HG02759 (cell line): Measurements from ENCODE around the gene VIPR1.

Source experiments
- ATAC-seq: cut with Tn5 transposase; IDR thresholded peaks from one replicate; pipeline ENCODE4 v1.9.1; 2021; ENCODE audit warnings: mild to moderate bottlenecking, moderate library complexity; ENCODE audit not compliant: unreplicated experiment

VIPR1 gene

GRCh38 chr3:42493126-42493797, 9.2 kb upstream of the VIPR1 start:
- ATAC-seq: no peak

GRCh38 chr3:42493798-42494151, 8.7 kb upstream of the VIPR1 start:
- ATAC-seq: no peak

GRCh38 chr3:42495393-42495792, 7.0 kb upstream of the VIPR1 start:
- no peak for ATAC-seq

GRCh38 chr3:42497009-42497731, 5.3 kb upstream of the VIPR1 start:
- no peak for ATAC-seq

- no peak for ATAC-seq
Measured at GRCh38 chr3:42498034-42498433, 4.4 kb upstream of the VIPR1 start.

- no peak for ATAC-seq
Measured at GRCh38 chr3:42498791-42499477, 3.5 kb upstream of the VIPR1 start.

- no peak for ATAC-seq
Measured at GRCh38 chr3:42499478-42499871, 3.0 kb upstream of the VIPR1 start.

GRCh38 chr3:42500091-42500490, 2.4 kb upstream of the VIPR1 start:
- ATAC-seq: no peak

GRCh38 chr3:42500909-42501308, 1.5 kb upstream of the VIPR1 start:
- no peak for ATAC-seq

GRCh38 chr3:42501321-42501680, 1.1 kb upstream of the VIPR1 start:
- no peak for ATAC-seq

- ATAC-seq: peak; percentile 36
Measured at GRCh38 chr3:42501681-42502428, 588 bp upstream of the VIPR1 start.

- no peak for ATAC-seq
Measured at GRCh38 chr3:42503251-42503924, 945 bp downstream of the VIPR1 start.

- no peak for ATAC-seq
Measured at GRCh38 chr3:42503957-42504333, 1.5 kb downstream of the VIPR1 start.

- ATAC-seq: no peak
Measured at GRCh38 chr3:42504334-42505127, 2.1 kb downstream of the VIPR1 start.

- ATAC-seq: no peak
Measured at GRCh38 chr3:42505128-42505848, 2.8 kb downstream of the VIPR1 start.

- ATAC-seq: no peak
Measured at GRCh38 chr3:42505849-42506410, 3.5 kb downstream of the VIPR1 start.

- no peak for ATAC-seq
Measured at GRCh38 chr3:42507252-42507651, 4.8 kb downstream of the VIPR1 start.

- ATAC-seq: no peak
Measured at GRCh38 chr3:42507761-42508335, 5.4 kb downstream of the VIPR1 start.

GRCh38 chr3:42508562-42508961, 6.1 kb downstream of the VIPR1 start:
- ATAC-seq: no peak
